ENCODE results near the gene BCKDHB.
A peak's percentile ranks its signal among the peaks of the same experiment; 100 is the strongest.

BCKDHB gene

DNA sequence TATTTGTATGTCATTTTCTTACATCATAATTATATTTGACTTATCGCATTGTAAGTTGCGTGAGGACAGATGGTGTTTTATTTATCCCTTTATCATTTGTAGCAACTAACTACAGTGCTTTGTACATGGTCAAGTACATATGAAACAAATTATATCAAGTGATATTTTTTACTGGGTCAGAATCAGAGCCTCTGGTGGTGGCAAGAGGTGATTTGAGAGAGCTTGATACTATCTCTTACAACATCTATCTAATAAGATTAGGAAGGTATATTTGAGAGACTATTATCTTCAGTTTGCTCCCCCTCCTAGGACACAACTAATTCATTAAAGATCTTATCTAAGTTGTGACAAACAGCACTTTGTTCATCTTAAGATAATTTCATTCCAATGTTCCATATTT is 47.7 kb downstream of the BCKDHB start:
- no peak for DNase-seq

DNA sequence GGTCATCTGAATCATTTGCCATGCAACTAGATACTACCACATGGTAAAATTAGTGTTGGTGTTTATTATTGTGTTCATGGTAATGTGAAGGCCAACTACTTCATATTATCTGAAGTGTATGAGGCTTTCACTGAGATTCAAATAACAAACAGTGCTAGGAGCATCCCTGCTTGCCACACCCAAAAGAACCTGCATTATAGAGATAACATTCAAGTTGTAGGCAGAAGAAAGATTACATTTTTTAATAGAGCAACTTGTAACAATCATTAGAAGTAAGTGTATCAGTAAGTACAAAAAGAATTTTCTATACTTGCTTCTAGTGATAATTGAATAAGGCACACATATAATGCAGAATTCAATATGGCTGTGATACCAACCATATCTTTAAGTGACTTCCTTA is 49.8 kb downstream of the BCKDHB start:
- DNase-seq, result no peak

DNA sequence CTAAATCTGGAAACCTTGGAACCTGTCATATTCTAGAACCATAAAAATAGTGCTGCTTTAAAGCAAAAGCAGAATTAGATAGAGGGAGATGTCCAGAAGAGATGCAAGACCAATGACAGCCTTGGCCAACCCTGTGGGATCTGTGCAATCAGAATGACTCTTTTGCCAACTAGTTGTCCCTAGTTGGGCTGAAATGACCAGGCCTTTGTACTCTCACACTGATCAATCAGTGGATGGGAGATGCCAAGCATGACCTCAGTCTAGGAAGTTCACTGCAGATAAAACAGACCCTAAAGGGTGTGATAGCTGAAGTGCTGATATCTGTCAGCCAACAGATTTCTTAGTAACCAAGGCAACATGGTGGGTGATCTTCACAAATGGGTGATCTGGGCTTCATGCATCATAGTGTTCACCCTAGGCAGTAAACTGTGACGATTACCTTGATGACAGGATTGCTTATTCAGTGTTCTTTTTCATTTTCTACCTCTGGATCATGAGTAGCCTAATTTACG is 52.1 kb downstream of the BCKDHB start:
- no peak for DNase-seq

GRCh38 chr6:80161434-80161833 is 55.0 kb downstream of the BCKDHB start:
- no peak for DNase-seq

- peak in 2 of 3 experiments; percentile 7 to 32 for DNase-seq
Measured at GRCh38 chr6:80163754-80164187, 57.3 kb downstream of the BCKDHB start.

- no peak for DNase-seq
Measured at GRCh38 chr6:80165143-80165542, 58.7 kb downstream of the BCKDHB start.

GRCh38 chr6:80165819-80166218 is 59.3 kb downstream of the BCKDHB start:
- no peak for DNase-seq

DNA sequence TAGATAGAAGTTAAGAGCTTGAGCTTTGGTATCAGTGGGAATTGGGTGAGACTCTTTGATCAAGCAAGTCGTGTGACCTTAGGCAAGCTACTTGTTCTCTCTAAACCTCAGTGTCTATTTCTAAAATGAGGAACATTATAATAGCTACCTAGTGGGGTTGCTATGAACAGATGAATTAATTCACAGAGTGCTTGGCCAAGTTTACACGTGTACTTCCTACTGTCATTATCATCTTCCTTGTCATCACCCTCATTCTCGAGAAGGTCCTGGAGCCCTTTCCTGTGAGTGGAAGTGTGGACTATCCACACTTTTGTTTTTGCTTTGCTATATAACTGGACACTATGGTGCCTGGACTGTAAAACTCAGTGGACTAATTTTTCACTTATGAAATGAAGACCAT is 64.0 kb downstream of the BCKDHB start:
- DNase-seq, result no peak

DNA sequence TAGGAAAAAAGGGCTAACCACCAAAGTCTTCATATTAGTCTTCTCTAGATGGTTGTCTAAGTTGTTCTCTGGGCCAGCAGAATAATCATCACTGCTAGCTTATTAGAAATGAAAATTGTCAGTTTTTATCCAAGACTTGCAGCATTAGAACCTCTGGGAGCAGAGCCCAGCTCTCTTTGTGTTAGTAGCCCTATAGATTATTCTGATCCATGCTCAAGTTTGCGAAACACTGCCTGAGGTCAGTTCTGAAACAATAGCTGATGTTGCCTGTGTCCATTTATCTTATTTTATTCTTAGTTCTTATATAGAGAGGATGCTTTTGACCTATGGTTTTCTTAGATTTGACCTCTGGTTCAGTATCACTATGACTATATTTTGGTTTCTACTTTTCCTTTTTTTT is 66.9 kb downstream of the BCKDHB start:
- no peak for DNase-seq

DNA sequence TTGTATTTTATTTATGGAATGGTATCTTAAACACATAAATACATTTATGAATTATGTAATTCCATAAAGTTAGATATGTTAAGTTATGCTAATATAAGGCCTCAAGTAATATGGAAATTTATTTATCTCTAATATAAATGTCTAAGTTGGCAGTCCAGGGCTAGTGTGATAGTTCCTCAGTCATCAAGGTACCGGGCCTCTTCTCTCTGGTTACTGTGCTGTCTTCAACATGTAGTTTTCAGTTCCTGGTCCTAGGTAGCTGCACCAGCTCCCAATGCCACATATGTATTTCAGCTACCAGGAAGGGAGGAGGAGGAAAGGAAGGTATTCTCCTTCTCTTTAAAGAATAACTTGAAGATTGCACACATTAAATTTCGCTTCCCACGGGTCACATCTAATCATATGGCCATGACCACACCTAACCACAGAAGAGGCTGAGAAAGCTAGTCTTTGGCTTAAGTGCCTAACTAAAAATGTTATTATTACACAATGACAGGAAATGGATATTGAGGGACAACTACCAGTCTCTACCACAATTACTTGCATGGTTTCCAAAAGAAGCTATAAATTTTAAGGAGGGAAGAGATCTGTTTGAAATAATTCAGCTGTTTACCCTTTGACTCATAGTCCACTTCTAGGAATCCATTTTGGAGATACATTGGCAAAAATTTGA is 68.6 kb downstream of the BCKDHB start:
- no peak for DNase-seq

DNA sequence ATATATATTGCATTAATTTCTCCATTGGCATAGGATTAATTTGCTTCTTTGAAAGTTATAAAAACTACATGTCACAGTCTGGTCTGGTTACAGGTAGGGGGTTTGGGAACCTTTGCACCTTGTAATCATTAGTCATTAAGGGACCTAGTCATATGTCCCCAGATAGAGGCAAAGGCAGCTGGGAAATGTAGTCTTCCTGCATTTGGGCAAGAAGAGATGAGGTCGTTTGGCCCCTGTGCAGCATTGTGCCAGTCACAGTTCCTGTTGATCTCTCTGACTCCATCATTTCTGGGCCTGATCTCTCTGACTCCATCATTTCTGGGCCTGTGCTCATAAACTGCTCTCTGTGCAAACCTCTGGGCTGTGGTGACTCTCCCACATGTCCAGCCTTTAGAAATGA is 73.2 kb downstream of the BCKDHB start:
- no peak for DNase-seq

DNA sequence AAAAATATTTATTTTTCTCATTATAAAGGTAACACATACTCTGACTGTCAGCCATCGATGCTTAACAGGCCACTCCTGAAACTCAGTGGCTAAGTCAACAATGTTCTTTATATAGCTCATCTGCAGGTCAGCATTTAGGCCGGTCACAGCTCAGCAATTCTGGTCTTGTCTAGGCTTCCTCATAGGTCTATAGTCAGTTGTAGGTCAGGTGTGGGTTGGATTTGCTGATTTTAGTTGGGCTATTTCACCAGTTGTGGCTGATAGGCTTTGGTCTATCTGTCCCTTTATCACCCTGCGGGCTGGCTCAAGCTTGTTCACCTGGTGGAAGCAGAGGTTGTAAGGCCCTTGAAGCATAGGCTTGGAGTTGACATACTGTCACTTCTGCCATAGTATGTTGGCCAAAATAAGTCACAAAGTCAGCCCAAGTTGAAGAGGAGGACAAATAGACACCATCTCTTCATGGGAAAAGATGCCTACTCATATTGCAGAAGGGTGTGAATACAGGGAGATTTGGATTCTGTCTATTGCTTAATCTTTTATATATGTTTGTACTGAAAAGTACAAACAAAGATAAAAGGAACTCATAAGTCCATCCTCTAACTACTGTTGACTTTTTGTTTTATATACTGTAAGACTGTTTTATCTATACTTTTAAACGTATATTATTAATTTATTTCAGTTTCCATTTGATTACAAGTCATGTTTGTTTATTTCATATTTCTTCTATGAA is 75.0 kb downstream of the BCKDHB start:
- DNase-seq, result peak in 2 of 3 experiments; percentile 3 to 11

DNA sequence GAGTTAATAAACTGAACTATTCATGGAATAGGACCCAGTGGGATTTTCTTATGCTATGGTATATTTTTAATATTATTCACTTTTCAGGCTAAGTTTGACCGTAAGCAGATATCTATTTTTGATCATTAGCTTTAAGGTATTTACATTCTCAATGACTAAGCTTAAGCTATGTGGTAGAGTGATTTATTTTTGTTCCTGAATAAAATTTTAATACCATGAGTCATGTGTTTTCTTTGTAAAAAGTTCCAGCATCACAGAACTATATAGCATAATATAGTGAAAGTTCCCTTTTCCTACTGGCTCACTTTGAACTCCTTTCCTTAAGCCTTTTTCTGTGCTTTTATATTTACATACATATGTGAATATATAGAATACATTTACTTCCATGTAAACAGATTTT is 75.8 kb downstream of the BCKDHB start:
- no peak for DNase-seq

DNA sequence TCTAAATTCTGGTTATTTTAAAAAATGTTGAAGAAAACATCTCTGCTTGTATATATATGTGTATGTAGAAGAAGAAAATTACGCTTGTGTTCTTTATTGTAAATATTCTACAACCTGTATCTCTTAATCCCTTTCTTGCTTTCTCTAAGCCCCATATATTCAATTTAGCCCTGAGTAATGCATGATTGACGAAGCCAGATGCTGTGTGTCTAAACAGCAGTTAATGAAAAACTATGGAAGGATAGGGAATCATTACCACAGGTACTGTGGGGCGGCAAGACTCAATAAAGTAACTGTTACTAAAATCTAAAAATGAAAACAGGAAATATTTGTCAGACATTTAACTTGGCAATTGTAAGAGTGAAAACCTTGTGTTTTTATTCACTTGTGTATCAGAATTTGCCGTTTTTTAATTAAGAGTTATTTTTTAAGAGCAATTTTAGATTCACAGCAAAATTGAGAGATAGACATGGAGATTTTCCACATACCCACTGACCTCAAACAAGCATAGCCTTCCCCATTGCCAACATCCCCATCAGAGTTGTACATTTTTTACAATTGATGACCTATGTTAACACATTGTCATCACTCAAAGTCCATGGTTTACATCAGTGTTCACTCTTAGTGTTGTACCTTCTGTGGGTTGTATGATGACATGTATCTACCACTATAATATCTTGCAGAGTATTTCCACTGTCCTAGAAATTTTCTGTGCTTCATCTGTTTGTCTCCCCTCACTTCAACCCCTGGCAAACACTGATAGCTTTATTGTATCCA is 76.7 kb downstream of the BCKDHB start:
- DNase-seq, result no peak

DNA sequence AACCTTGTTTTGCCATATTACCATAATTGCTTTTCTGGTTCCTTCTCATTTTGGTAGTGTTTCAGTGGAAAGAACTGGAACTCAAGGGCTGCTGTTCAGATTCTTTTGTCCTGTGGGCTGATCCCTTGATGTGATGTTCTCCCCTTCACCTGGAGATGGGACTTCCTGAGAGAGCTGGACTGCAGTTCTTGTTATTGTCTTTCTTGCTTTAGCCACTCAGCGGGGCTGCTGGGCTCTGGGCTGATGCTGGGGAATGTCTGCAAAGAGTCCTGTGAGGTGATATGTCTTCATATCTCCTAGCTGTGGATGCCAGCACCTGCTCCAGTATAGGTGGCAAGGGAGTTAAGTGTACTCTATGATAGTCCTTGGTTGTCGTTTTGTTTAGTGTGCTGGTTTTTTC is 79.0 kb downstream of the BCKDHB start:
- DNase-seq, result no peak

GRCh38 chr6:80186082-80186481 is 79.6 kb downstream of the BCKDHB start:
- no peak for DNase-seq

GRCh38 chr6:80196906-80197305 is 90.4 kb downstream of the BCKDHB start:
- no peak for DNase-seq

DNA sequence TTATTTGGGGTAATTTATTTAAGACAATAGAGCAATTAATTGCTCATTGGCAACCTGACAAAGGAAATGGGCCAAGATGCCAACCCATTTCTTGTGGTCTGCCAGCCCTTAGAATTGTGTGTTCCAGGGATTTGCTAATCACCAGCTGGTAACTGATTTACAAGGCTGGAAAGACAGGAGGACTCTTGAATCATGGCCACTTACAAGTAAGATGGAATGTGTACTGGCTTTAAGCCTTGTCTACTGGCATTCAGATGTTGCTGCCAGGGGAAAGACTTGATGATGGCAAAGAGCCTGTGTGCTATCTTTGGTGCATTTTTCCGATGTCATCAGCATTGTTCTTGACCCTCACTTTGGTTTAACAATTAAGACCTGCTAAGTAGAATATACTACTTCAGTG is 91.0 kb downstream of the BCKDHB start:
- DNase-seq, result no peak

DNA sequence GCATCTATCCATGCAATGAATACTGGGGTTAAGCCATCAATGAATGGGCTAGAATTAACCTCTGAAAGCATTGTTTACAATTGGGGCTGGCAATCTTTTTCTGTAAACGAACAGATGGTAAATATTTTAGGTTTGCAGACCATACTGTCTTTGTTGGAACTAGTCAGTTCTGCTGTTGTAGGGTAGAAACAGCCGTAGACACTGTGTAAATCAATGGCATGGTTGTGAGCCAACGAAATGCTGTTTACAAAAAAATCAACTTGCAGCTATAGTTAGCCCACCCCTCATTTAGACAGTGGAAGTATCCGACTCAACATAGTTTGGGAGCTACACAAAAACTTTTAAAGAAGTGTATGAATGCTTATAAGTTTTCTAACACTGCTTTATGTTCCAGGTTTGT is 91.5 kb downstream of the BCKDHB start:
- DNase-seq, result no peak

DNA sequence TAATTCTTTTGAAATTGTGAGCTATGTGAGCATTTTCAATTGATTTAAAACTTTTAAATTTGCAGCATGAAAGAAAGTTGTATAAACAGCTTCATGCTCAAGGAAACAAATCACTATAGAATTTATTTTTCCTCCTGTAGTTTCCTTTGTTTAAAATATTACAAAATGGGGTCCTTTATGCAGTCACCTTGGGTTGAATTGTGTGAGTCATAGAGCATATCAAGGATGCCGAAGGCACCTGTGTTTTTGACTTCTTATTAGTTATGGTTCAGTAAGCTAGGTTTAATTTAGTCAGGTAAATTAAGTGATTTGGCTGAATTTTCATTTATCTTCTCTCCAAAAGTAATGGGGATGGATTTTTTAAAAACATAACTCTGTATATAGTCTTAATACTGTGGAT is 96.8 kb downstream of the BCKDHB start:
- DNase-seq, result peak in 1 of 3 experiments; percentile 9

- DNase-seq, result no peak
Measured at GRCh38 chr6:80205404-80205803, 98.9 kb downstream of the BCKDHB start.

GRCh38 chr6:80206758-80207157 is 100.3 kb downstream of the BCKDHB start:
- DNase-seq, result no peak

DNA sequence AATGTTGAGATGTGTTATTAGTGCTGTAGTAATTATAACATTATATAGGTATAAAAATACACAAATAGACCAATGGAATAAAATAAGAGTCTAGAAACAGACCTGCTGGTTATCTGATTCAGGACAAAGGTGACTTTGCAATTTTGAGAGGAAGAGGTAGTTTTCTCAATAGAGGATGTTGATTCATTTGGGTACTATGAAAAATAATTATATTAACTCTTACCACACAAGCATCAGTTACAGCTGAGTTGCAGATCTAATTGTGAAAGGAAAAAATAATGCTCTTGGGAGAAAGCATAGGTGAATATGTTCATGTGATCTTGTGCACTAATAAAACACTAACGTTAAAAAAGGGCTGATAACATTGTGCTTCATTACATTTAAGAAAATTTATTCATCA is 103.0 kb downstream of the BCKDHB start:
- no peak for DNase-seq

DNA sequence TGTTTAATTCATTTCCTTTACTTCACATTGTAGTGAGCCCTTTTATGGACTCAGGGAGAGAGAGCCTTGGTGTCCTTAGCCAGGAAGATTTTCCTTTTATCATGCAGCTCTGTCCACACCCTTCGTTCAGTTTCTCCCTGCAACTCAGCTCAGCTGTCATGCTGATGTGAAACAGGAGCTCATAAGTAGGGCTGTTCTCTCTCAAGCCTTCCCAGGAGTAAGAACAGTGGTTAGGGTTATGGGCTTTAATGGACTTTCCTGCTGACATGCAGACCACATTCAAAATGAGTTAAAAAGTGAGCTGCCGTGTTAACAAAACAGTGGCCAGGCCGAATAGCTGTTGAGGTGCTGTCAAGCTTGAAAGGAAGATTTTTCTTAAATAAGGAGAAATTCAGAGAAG is 104.1 kb downstream of the BCKDHB start:
- peak in 2 of 3 experiments; percentile 5 to 84 for DNase-seq
